GM19023 (cell line): ENCODE results near the gene EFCAB7.
"Not testable (repeated sequence)": the region's sequence is repeated elsewhere in the genome, so short reads cannot be mapped to it uniquely, and the experiment has no call there.

ENCODE experiments used
- ATAC-seq: cut with Tn5 transposase; IDR thresholded peaks from one replicate; pipeline ENCODE4 v1.9.1; 2021; ENCODE audit warnings: mild to moderate bottlenecking, moderate library complexity; ENCODE audit not compliant: unreplicated experiment

Gene EFCAB7

GRCh38 chr1:63548877-63549276 is 25.6 kb downstream of the EFCAB7 start:
- no peak for ATAC-seq

DNA sequence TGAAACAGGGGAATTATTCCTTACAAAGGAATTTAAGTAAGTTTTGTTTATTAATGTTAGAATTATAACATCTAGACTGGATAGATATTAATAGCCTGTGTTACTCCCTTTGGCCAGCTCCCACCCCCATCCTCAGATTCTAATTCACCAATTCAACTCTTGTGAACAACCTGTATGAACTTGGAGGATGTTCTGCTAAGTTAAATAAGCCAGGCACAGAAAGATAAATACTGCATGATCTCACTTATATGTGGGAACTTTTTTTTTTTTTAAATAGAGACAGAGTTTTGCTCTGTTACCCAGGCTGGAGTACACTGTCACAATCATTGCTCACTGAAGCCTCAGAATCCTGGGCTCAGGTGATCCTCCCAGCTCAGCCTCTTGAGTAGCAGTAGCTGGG is 32.2 kb downstream of the EFCAB7 start:
- no peak for ATAC-seq

- no peak for ATAC-seq
These were observed 34.2 kb downstream of the EFCAB7 start for GRCh38 chr1:63557365-63557987.

DNA sequence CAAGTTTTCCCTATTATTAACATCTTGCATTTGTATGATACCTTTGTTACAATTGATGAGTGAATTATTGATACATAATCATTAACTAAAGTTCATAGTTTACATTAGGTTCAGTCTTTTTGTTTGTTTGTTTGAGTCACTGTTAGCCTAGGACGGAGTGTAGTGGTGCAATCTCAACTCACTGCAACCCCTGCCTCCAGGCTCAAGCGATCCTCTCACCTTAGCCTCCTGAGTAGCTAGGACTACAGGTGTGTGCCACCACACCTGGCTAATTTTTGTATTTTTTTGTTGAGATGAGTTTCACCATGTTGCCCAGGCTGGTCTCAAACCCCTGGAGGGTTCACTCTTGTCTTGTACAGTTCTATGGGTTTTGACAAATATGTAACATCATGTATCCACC is 36.0 kb downstream of the EFCAB7 start:
- no peak for ATAC-seq

- ATAC-seq = no peak
These were observed 40.4 kb downstream of the EFCAB7 start for GRCh38 chr1:63563745-63564144.

GRCh38 chr1:63569068-63569467 is 45.7 kb downstream of the EFCAB7 start:
- ATAC-seq = no peak

DNA sequence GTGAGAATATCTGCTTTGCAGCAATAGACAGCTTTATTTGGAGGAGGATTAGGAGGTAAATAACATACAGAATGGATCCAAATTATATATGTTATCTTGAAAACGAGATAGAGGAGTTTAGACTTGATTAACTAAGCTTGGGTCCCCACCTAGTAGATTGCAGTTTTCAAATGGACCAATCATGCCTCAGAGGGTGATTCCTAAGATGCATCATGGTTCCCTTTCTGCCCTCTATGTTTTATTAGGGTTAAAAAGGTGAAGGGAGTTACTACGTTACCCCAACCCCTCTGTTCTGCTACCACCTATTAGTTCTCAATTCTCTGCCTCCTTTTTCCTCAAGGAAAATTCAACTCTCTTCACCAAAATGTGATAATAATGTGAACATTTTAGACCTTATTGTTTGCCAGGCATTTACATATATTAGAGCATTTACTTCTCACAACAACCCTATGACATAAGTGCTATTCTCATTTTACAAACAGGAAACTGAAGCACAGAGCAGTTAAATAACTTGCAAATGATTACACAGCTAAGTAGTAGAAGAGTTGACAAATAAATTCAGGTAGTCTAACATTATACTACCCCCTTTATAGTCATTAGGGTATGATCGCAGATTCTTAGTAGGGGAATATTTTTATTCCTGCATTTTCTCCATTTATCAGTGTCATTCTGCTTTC is 46.5 kb downstream of the EFCAB7 start:
- no peak for ATAC-seq

DNA sequence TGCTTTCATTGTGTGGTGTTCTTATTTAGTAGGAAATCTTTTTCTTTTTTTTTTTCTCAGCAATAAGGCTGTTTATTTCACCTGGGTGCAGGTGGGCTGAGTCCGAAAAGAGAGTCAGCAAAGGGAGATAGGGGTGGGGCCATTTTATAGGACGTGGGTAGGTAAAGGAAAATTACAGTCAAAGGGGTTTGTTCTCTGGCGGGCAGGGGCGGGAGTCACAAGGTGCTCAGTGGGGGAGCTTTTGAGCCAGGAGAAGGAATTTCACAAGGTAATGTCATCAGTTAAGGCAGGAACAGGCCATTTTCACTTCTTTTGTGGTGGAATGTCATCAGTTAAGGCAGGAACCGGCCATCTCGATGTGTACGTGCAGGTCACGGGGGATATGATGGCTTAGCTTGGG is 49.4 kb downstream of the EFCAB7 start:
- ATAC-seq = not testable (repeated sequence)

DNA sequence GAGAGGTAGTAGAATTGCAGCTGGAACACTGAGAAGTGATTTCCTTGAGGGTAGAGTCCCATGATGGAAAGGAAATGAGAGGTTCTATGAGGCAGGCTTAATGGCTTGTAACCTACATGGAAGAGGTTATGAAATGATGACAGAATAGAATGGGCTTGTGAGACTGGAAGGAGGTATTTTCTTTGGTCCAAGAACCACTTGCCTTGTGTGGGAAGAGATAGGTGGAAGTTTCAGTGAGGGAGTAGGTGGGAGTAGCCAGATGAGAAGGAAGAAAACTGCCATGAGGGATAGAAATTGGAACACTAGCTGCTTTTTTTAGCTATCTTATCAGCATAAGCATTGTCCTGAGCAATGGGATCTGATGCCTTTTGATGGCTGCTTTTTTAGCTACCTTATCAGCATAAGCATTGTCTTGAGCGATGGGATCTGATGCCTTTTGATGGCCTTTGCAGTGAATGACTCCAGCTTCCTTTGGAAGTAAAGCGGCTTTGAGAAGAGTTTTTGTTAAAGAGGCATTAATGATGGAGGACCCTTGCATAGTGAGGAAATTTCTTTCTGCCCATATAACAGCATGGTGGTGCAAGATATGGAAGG is 51.0 kb downstream of the EFCAB7 start:
- ATAC-seq = not testable (repeated sequence)

DNA sequence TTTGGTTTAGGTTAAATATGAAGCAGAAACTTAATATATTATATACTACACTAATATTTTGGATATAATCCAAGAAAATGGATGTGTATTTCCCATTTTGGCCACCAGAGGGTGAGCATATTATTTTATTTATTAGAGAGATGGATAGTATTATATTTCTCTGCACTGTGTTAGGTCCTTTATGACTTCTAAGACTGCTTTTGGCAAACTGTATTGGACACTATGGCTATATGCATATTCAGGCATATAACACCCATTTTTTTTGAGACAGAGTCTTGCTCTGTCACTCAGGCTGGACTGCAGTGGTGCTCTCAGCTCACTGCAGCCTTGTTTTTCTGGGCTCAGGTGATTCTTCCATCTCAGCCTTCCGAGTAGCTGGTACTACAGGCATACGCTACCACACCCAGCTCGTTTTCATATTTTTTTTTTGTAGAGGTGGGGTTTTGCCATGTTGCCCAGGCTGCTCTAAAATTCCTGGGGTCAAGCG is 52.1 kb downstream of the EFCAB7 start:
- ATAC-seq = no peak

- ATAC-seq = not testable (repeated sequence)
These were observed 63.0 kb downstream of the EFCAB7 start for GRCh38 chr1:63586326-63586725.

DNA sequence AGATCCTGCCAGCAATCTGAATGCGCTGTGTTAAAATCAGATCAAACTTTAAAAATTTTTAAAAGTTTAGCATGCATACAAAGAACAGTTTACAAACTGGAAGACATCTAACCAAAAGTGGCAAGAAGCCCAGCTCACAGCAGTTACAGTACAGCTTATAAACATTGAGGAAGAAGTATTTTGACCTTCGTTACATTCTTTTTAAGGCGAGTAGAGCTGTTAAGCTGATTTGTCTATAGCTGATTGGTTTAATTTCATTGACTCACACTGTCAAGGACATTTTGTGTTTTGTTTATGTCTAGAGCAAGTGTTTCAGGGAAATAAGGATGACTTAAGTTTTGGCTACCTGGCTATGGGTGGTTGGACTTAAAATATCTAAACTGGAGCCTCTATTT is 66.8 kb downstream of the EFCAB7 start:
- no peak for ATAC-seq

GRCh38 chr1:63592536-63593302 is 69.4 kb downstream of the EFCAB7 start:
- ATAC-seq = no peak

DNA sequence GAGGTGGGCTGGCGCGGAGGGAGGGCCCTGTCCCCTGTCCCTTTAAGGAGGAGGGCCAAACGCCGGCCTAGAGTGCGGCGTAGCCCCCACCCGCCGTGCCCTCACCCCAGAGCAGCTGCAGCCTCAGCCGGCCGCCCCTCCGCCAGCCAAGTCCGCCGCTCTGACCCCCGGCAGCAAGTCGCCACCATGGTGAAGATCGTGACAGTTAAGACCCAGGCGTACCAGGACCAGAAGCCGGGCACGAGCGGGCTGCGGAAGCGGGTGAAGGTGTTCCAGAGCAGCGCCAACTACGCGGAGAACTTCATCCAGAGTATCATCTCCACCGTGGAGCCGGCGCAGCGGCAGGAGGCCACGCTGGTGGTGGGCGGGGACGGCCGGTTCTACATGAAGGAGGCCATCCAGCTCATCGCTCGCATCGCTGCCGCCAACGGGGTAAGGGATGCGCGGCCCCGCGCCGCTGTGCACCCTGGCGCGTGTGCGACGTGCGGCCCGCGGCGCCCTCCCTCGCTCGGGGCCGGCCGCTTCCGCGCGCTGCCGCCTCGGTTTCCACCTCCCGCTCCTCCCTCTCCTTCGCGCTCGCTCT is 70.1 kb downstream of the EFCAB7 start, which contains the start of gene PGM1:
Gene PGM1 (plus strand): TSS at position 109 of the 583 bp plus-strand sequence. CDS start 78 bp downstream, at position 187.
- peak; percentile 77 for ATAC-seq

DNA sequence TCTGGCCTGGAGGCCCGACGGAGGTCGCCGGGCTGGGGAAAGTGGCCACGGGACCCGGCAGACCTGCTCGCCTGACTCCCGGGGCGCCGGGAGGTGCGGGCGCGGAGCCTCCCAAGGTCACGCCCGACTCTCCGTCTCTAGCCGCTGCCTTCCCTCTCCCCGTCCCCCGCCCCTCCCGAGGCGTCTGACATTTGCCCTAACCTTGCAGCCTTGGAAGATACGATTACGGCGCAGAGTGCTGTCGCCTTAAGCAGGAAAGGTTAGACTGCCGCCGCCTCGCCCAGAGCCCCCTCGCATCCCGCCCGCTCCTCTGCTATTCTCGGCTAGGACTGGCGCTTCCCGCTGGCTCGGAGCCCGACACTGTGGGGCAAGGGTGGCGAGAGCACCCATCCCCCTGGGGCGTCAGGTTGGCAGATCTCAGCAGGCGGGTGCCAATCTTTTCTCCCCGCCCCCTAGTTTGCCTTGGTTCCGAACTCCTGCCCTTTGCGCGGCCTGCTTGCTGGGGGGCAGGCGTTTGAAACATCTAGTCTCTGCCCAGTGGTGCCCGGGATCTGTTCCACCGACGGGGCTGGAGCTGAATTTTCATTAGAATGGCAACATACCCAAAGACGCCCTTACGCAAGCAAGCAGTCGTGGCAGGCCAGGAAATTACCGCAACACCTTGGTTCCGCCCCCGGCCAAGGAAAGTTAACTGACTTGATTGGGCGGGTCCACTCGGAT is 70.7 kb downstream of the EFCAB7 start:
- ATAC-seq = peak; percentile 48

- ATAC-seq = no peak
These were observed 72.1 kb downstream of the EFCAB7 start for GRCh38 chr1:63595435-63595834.

GRCh38 chr1:63599799-63600198 is 76.5 kb downstream of the EFCAB7 start:
- no peak for ATAC-seq

- no peak for ATAC-seq
These were observed 76.9 kb downstream of the EFCAB7 start for GRCh38 chr1:63600248-63600647.

GRCh38 chr1:63601061-63601460 is 77.7 kb downstream of the EFCAB7 start:
- no peak for ATAC-seq

- no peak for ATAC-seq
These were observed 78.1 kb downstream of the EFCAB7 start for GRCh38 chr1:63601463-63601862.
